GM12872 (cell line): ENCODE data around the gene PACRG.

ENCODE experiments used
- TF ChIP-seq, protein P1 (sequence below): IDR thresholded peaks from 3 replicates; pipeline ENCODE4 v1.5.1; 2011; ENCODE audit warnings: low read depth, mild to moderate bottlenecking, low read length, moderate library complexity; ENCODE audit not compliant: insufficient read depth

PACRG gene

DNA sequence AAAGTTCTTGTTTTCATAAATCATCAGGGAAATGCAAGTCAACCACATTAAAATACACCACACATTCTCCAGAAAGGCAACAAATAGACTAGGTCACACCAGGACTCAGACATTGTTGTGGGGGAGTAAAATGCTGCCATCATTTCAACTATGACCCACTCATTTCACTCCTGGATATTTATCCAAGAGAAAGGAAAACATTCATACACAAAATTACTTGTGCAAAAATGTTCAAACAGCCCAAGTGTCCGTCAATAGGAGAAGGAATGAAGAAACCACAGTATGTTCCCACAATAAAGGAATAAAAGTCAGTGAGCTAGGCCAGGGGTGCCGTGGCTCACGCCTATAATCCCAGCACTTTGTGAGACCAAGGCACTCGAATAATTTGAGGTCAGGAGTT lies 605.3 kb downstream of the PACRG start:
- TF ChIP-seq, protein P1, sequence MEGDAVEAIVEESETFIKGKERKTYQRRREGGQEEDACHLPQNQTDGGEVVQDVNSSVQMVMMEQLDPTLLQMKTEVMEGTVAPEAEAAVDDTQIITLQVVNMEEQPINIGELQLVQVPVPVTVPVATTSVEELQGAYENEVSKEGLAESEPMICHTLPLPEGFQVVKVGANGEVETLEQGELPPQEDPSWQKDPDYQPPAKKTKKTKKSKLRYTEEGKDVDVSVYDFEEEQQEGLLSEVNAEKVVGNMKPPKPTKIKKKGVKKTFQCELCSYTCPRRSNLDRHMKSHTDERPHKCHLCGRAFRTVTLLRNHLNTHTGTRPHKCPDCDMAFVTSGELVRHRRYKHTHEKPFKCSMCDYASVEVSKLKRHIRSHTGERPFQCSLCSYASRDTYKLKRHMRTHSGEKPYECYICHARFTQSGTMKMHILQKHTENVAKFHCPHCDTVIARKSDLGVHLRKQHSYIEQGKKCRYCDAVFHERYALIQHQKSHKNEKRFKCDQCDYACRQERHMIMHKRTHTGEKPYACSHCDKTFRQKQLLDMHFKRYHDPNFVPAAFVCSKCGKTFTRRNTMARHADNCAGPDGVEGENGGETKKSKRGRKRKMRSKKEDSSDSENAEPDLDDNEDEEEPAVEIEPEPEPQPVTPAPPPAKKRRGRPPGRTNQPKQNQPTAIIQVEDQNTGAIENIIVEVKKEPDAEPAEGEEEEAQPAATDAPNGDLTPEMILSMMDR, result no peak

DNA sequence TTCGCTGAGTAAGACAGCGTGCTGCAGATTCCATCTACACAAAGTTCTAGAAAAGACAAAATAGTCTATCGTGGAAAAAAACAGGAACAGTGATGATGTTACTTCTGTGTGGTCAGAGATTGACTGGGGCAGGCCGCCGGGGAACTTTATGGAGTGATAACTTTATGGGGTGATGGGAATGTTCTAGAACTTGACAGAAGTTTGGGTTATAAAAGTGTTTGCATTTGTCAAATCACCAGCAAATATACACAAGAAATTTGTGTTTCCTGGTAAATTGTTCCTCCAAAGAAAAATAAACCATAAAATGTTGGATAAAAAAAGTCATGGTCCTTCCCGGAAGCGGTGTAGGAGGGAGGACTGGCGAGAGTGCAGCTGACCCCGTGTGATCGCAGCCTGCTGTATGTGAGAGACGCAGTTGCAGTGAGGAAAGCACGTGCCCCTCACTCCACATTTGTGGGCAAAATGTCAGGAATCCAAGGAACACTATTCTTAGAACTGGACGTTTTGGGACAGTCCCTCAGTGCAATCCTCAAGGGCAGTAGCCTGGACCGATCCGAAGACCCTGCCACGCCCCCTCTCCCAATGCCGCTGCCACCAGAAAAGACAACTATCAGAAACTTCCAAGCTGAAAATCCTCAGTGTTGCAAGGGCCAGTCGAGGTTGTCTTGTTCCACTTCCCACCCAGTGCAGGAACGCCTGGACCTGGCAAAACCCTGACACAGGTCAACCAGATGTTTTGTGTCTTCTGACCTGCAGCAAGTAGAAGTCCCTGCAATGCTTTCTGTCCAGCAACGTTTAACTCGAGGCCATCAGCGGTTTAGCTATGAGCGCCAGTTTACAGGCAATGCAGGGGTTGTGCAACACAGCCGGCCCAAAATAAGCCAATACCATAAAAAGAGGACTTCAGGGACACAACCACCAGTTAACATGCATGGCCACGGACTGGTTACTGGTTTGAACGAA lies 606.2 kb downstream of the PACRG start:
- TF ChIP-seq, protein P1, result no peak

DNA sequence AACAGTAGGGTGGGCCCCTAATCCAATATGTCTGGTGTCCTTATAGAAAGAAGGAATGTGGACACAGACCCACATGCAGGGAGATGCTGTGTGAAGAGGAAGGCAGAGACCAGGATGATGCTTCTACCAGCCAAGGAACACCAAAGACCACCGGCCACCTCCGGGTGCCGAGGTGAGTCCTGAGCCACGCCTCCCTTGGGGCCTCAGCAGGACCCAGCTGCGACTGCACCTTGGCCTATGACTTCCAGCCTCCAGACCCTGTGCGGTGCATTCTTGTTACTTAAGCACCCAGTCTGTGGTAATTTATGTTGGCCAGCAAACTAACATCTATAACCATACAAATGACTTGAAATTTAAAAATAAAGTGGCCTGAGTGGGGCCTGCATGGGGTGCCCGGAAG lies 607.3 kb downstream of the PACRG start:
- TF ChIP-seq, protein P1, result no peak

DNA sequence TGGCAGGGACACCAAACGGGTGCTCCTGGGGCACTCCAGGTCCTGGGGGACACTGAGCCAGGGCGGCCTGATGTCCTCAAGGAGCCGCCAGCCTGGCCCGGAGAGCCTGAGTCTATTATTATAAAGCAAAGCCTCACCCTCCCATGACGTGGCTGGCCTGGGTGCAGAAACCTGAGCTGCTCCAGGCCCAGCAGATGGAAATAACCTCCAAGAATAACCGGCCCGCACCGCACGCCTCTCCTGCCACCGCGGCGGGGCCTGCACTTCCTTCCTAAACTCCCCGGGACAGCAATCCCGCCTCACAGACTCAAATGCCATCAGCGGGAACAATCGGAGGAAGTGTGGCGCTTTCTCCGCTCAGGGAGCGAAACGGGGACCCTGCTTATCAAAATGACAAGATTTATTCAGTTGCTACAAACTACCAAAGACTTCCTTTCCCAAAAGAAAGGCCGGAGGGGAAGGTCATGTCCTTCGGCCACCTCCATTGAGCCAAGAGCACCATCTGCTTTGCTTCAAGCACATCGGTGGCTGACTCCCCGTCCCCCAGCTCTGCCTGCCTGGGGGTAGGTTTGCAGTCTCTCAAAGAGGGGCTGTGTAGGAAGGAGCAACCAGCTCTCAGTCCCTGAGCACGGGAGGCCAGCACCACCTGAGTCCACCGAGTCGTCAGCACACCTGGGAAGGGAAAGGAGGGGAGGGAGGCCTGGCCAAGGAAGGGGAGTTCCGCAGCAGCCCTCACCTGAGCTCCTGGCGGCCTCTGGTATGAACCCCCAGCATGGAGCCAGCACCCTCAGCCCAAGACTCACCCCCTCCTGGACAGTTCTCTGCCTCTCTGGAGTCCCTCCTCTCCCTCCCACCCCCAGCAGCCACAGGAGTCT lies 608.1 kb downstream of the PACRG start:
- TF ChIP-seq, protein P1, result no peak

DNA sequence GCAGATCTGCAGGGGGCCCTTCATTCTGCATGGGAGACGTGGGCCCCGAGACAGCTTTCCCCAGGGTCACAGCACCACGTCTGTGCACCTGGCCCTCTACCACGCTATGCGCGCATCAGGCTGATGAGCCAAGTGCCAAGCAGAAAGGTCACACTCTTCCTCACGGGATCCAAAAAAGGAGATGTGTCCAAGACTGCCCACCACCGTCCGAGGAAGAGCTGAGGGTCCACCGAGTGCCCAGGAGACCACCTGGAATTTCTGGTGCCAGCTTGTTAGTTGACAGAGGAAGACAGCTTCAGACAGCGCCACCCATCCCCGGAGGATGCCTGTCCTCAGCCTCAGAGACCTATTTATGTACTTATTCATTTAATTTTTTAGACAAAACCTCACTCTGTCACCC lies 609.2 kb downstream of the PACRG start:
- TF ChIP-seq, protein P1, result no peak

DNA sequence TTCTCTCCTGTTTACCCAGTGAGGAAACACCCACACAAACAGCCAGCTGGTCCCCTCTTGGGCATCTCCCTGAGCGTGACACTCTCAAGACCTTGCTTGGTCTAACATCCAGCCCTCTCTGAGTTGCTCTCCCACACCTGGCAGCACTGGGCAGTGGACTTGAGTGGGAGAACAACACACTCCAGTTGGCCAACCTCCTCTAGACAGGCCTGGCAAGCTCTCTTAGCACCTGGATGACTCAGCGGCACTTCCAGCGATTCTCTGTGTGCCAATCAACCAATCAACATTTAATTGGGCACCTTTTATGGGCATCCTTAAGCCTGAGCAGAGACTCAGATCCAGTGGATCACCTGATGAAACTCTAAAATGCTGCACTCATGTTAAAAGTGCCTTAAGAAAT lies 610.2 kb downstream of the PACRG start:
- TF ChIP-seq, protein P1, result no peak
